Stimulated activated CD8-positive, alpha-beta memory T cell treated with anti-CD3 and anti-CD28 coated beads, Interleukin-4, amount 100 ng/mL, for 48 hours (primary cell): Measurements from ENCODE around the gene MGAT4C.
"Not testable (repeated sequence)": the region's sequence is repeated elsewhere in the genome, so short reads cannot be mapped to it uniquely, and the experiment has no call there.

Experiments used
- DNase-seq: peaks from one replicate; pipeline ENCODE4 v3.0.0-alpha.2; 2020

Gene MGAT4C

DNA sequence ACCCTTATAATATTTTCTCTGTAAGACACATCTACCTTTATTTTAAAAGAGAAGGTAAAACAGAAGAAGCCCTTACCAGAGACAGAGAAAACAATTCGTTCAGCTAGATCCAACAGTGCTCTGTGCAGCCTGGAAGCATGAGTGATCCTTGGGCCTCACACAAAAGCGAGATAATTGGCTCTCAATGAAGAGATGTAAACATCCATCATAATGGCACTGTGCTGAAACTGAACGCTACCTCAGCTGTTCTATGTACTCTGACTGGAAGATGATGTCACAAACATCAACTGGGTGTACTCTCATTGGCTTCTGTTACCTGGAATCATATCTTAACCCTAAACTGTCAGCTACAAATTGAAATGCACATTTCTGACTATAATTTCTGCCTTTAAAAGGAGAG is at the start of gene MGAT4C:
Gene MGAT4C (minus strand): TSS at position 229 of the 400 bp plus-strand sequence.
- no peak for DNase-seq

DNA sequence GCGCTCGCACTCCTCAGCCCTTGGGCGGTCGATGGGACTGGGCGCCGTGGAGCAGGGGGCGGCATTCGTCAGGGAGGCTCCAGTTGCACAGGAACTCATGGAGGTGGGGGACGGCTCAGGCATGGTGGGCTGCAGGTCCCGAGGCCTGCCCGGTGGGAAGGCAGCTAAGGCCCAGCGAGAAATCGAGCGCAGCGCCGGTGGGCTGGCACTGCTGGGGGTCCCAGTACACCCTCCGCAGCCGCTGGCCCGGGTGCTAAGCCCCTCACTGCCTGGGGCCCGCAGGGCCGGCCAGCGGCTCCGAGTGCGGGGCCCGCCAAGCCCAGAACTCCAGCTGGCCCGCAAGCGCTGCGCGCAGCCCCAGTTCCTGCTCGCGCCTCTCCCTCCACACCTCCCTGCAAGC is 40.2 kb upstream of the MGAT4C start:
- not testable (repeated sequence) for DNase-seq

DNA sequence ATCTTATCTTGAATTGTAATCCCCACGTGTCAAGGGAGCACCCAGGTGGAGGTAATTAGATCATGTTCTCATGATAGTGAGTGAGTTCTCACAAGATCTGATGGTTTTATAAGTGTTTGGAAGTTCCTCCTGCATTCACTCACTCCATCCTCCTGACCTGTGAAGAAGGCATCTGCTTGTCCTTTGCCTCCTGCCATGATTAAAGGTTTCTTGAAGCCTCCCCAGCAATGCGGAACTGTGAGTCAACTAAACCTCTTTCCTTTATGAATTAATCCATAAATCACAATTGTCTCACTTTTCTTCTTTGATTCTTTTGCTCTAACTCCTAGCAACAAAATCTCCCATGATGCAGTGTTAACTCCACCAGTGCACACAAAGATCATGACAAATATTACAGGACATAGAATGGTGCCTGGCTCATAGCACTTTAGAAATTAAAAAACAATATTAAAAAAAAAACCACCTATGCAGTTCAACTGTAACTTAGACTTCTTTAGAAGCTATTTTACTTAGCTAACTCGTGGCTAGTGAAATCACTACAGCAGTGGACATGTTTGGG is 37.6 kb upstream of the MGAT4C start:
- DNase-seq: no peak

DNA sequence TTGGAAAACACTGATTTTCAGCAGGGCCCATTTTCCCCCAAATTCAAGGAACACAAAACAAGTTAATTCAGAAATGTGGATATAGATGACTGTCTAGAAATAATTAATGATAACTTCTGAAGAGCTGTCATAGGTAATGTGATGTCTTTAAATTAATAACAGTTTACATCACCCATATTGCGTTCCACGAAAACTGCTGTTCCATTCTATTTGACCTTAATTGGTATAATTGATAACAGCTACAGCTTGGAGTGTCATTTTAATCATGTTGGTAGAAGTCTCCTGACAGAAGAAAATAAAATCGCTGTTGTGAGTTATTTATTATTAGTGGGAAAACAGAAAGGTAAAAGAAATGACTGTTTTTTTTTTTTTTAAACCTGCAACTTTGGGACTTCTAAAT is 36.3 kb upstream of the MGAT4C start:
- DNase-seq: no peak

DNA sequence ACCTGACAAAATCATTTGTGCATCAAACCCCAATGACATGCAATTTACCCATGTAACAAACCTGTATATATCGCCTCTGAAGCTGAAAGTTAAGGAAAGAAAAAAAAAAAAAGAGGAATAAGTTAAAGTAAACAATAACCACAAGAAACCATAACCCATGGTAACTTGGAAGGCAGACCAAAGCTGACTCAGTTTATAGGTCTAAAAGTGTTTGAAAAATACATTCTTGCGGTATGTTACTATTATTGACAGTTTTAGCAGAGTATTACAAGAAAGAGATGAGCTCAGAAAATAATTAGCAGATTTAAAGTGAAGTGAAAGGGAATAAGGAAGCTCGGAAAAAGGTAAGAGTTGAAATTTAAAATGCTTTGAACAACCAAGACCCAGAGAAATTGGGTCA is 34.4 kb upstream of the MGAT4C start:
- DNase-seq: no peak

DNA sequence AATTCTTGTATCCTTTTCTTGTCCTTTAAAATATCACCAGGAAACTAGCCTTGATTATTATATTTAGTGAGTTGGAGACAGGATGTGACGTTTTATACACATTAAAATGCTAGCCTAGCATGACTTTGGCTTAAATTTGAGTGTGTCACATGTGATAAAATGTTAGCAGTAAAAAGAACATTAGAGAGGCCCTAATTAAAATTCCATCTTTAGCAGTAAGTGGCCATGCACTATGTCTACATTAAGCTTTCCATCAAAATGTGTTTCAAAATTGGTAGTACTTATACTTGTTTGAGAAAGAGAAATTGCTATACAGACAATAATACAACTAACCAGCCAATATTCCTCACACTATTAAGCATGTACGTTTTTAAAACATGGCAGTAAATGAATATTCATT is 29.9 kb upstream of the MGAT4C start:
- no peak for DNase-seq

- no peak for DNase-seq
Measured at GRCh38 chr12:86283620-86284019, 27.4 kb upstream of the MGAT4C start.

GRCh38 chr12:86275356-86275755 is 19.2 kb upstream of the MGAT4C start:
- DNase-seq: no peak

- no peak for DNase-seq
Measured at GRCh38 chr12:86265329-86265695, 9.1 kb upstream of the MGAT4C start.

DNA sequence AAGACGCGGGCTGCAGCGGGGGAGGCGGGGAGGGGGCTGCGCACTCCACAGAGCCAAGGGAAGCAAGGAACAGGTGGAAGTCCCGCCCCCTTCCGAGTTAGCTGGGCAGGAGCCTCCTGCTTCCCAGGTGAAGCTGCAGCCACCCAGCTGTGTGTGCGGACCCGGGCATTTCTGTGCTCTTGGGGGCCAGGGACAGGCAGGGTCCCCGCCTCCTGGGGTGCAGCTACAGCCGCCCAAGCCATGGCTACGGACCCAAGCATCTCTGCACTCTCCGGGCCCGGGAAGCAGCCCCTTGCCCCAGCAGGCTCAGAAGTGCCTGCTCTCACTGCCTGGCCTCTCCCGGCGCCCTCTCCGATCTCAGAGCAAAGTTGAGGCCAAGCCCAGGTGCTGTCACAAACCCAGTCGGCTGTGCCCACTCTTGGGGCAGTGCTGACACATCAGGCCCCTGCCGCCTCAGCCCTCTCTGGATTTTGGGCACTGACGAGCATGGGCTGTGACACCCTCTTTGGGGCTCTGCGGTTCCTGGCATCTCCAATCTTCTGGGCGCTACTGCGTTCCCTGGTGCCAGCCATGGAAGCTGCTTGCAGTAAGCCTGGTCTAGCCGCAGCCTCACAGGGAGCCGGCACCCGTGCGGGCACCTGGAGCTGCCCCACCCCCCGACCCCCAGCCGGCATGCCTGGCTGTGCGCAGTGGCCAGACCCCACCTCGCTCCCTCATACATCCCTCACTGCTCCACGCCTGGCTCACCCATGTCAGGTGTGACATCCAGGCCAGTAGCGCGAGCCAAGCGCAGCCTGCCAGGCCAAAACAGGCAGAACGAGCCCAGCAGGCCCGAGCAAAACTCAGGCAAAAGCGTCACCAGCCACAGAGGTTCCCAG is 8.5 kb upstream of the MGAT4C start:
- no peak for DNase-seq

DNA sequence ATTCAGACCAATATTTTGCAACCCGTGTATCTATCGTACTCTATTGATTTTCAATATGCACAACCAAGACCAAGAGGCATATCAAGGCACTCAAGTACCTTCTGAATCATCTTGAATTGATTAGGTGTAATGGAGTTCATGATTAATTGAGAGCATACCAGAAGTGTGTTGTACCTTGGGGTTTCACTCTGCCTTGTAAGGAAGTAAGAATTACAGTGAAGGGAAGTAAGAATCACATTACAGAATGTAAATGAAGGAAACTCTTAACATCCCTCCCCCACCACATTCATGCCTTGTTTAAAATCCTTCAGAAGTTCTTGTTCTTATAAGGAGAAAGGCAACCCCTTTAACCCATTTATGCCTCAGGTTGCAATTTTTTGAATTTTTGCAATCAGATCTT is 5.4 kb upstream of the MGAT4C start:
- no peak for DNase-seq

DNA sequence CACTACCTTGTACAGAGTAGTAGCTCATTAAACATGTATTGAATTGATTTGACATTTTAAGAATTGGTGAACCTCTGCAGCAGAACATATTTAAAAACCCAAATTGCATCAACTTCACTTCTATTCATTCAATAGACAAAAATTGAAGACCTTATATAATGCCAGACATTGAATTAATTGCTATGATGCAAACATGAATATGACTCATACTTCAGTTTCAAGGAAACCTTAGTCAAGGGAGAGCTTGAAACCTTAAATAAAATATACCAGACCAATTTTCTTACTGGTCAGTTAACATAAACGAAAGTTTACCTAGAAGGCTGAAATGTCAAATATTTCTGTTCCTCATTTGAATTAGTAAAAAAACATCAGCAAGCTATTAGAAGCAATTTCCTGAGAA is 5.0 kb upstream of the MGAT4C start:
- DNase-seq: no peak

- DNase-seq: no peak
Measured at GRCh38 chr12:86260183-86260582, 4.0 kb upstream of the MGAT4C start.

DNA sequence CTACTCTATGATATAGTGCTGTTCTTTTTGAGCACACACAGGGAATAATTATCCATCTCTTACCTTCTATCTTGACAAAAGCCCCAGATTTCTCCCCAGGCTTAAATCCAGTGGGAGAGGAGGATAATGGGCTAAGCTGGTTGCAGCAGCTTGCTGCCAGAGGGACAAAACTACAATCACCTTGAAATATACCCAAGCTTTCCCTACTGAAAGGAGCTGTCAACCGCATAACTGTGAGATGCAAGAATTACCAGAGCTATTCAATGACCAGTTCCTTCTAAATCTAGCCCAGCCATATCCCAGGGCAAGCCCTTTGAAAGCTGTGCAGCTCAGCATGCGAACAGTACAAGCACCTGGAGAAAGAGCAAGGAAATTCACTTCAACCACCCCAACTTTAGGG is 943 bp upstream of the MGAT4C start:
- DNase-seq: no peak

- DNase-seq: no peak
Measured at GRCh38 chr12:86254399-86255107, 1.6 kb downstream of the MGAT4C start.

- no peak for DNase-seq
Measured at GRCh38 chr12:86249851-86250250, 6.3 kb downstream of the MGAT4C start.

GRCh38 chr12:86249276-86249675 is 6.9 kb downstream of the MGAT4C start:
- DNase-seq: no peak

DNA sequence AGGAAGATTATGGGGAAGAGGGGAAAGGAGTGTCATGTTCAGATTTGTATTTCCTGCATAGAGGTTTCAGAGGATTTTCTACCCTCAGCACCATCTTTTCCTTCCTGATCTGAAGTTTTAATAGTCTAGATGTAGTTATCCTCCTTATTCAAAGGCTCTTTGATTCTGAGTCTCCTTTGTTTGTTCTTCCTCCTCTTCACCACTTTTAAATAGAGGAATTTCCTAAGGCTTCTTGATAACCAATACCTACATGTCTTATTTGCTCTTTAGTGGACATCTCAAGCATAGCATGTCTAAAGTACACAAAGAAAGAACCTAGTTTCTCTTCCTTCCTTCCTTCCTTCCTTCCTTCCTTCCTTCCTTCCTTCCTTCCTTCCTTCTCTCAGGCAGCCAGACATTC is 8.3 kb downstream of the MGAT4C start:
- DNase-seq: no peak

GRCh38 chr12:86241600-86241999 is 14.6 kb downstream of the MGAT4C start:
- DNase-seq: no peak

DNA sequence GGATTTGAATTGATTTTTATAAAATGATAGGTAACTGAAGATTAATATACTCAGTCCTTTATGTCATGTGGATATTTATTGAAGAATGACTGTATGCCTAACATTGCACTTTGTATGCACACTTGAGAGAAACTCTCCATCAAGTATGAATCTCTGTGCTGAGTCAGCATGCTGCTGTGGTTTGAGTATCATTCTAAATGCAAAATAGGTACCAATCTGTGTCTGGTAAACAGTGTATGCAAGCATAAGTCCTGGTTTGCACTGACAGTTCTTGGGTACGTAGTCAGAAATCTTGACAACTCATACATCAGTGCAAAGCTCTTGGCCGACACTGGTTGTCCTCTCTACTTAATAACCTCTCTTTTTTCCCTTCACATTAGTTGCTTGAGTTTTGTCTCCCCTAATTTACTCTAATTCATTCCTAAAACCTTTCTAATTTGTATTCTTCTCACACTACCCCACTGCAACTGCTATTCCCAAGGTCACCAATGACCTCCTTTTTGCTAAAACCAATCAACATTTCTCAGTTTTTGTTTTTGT is 21.8 kb downstream of the MGAT4C start:
- no peak for DNase-seq

DNA sequence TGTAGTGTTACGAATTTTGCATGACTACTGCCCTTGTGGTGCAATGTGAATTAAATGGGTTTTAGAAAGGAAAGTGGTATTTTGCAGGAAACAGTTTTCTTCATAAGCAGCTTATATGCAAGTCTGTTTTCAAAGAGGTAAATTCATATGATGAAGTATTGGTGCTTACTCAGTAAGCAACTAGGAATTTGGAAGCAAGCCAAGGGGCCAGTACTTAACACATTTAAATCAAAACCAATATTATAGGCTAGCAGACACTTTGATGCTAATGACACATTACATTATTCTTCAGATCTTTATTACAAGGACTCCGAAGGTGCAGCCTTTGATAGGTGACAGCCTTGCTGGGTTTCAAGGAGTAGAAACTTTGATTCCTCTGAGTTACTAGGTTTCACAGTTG is 23.1 kb downstream of the MGAT4C start:
- DNase-seq: no peak

DNA sequence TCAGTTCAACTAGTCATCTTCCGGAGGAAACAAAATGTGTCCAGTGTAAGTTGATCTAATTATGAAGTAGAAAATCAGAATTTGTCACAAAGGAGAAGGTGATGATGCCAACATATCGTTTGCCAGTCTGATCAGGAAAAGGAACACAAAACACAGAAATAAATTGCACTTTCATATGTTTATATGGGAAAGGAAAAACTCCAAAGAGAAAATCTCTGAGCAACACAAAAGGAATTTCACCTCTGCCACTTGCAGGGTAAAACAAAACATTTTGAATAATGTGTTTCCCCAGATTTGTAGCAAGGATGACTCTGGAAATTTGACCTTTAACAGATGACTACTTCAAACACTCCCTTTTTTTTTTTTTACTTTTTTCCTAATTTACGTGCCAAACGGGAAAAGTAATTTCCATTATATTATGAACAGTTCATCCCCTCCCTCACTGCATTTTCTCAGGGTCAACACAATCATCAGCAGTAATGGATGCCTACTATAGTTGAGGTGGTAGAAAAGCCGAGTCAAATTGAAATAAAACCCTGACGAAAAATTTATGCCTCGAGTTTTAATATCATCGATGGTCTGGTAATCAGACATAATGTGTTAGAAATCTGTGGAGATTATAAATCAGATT is 25.6 kb downstream of the MGAT4C start:
- DNase-seq: no peak

- DNase-seq: no peak
Measured at GRCh38 chr12:86229772-86230171, 26.4 kb downstream of the MGAT4C start.
